B cell (primary cell): ENCODE data around the gene TMC6. TPM values are rescaled to one million over a fixed set of nuclear protein-coding genes. Genes with fewer than 3 reads are reported as not detected.
A peak's percentile ranks its signal among the peaks of the same experiment; 100 is the strongest.

Experiments used
- ATAC-seq: fragments of 200-7000 bp; cut with Tn5 transposase; one replicate; pipeline ENCODE4 v1.10.0; 2021; ENCODE audit warnings: low read depth, mild to moderate bottlenecking, moderate number of reproducible peaks, moderate library complexity
- CTCF ChIA-PET: fragments of 350-600 bp; sonication (Branson Sonifier 250); formaldehyde crosslinking; loops from one replicate; lab custom pipeline; 2021; ENCODE audit warnings: antibody characterized with exemption, inconsistent platforms; lab: Charles Lee
- POLR2A ChIA-PET: fragments of 350-600 bp; sonication (Branson Sonifier 250); formaldehyde crosslinking; loops from one replicate; lab custom pipeline; 2021; ENCODE audit warnings: antibody characterized with exemption; lab: Charles Lee
- DNase-seq: peaks from one replicate; pipeline ENCODE4 v3.0.0; 2013
- H2AFZ ChIP-seq: 2 replicates; pipeline ENCODE4 v1.6.1; 2012; ENCODE audit warnings: mild to moderate bottlenecking, low read depth, low read length; ENCODE audit not compliant: insufficient read depth, poor library complexity, severe bottlenecking
- H3K27ac ChIP-seq, 2 donors: 1 replicate in 1 of 2; 2 replicates in 1 of 2; pipeline ENCODE4 v1.5.1; 2012 to 2013; ENCODE audit warnings: low read length in 2 of 2, mild to moderate bottlenecking in 2 of 2, moderate library complexity in 1 of 2
- H3K27me3 ChIP-seq, 4 experiments: fragments of 200-600 bp in 1 of 4; sonication (generic) in 1 of 4; replicated peaks in 1 of 4; 1 replicate in 2 of 4; 2 replicates in 2 of 4; pipeline versions ENCODE4 v1.6.1 to v1.7.0; 2013 to 2016; ENCODE audit warnings: low read length in 3 of 4, mild to moderate bottlenecking in 2 of 4, mixed read lengths in 1 of 4, moderate library complexity in 1 of 4; ENCODE audit not compliant: insufficient read depth in 4 of 4, control insufficient read depth in 3 of 4; ENCODE audit errors: control extremely low read depth in 1 of 4
- H3K36me3 ChIP-seq, 2 experiments: replicated peaks in 1 of 2; 1 replicate in 1 of 2; 2 replicates in 1 of 2; pipeline versions ENCODE4 v1.6.1 to v1.7.1; 2013; ENCODE audit warnings: low read length in 1 of 2; ENCODE audit not compliant: insufficient read depth in 2 of 2, control insufficient read depth in 1 of 2; ENCODE audit errors: control extremely low read depth in 1 of 2, extremely low read depth in 1 of 2
- H3K4me1 ChIP-seq, 2 donors: fragments of 200-600 bp in 1 of 2; sonication (generic) in 1 of 2; 1 replicate in 1 of 2; 2 replicates in 1 of 2; pipeline versions ENCODE4 v1.5.1 to v1.6.1; 2013 to 2017; ENCODE audit warnings: low read length in 2 of 2; ENCODE audit not compliant: control insufficient read depth in 2 of 2, insufficient read depth in 2 of 2
- H3K4me2 ChIP-seq: replicated peaks from 2 replicates; pipeline ENCODE3; 2012; ENCODE audit warnings: mild to moderate bottlenecking, low read depth, low read length; ENCODE audit not compliant: poor library complexity, severe bottlenecking
- H3K4me3 ChIP-seq, 5 experiments: fragments of 200-600 bp in 1 of 5; sonication (generic) in 1 of 5; 1 replicate in 3 of 5; 2 replicates in 2 of 5; pipeline versions ENCODE4 v1.5.1 to v1.7.0; 2011 to 2016; ENCODE audit warnings: low read length in 4 of 5, mild to moderate bottlenecking in 4 of 5, low read depth in 2 of 5, control low read depth in 1 of 5, moderate library complexity in 1 of 5; ENCODE audit not compliant: insufficient read depth in 1 of 5; ENCODE audit errors: control extremely low read depth in 1 of 5, extremely low read depth in 1 of 5
- H3K79me2 ChIP-seq: fragments of 200-600 bp; sonication (generic); one replicate; pipeline ENCODE4 v1.6.0; 2016; ENCODE audit warnings: low read length; ENCODE audit not compliant: control insufficient read depth, insufficient read depth
- H3K9ac ChIP-seq: fragments of 200-600 bp; sonication (generic); 2 replicates; pipeline ENCODE4 v1.6.1; 2017; ENCODE audit warnings: mild to moderate bottlenecking, low read length, moderate library complexity
- H3K9me3 ChIP-seq, 3 donors: one replicate each; pipeline versions ENCODE4 v1.6.1 to v1.7.1; 2013; ENCODE audit warnings: low read length in 2 of 3; ENCODE audit not compliant: control insufficient read depth in 2 of 3, insufficient read depth in 1 of 3; ENCODE audit errors: control extremely low read depth in 1 of 3
- H4K20me1 ChIP-seq: 2 replicates; pipeline ENCODE4 v1.6.0; 2012; ENCODE audit warnings: mild to moderate bottlenecking, low read length; ENCODE audit not compliant: insufficient read depth, control insufficient read depth, poor library complexity, severe bottlenecking
- H3K27ac Mint-ChIP-seq: one replicate; pipeline ENCODE4 v1.8.0; 2021; ENCODE audit warnings: mixed read lengths
- H3K27me3 Mint-ChIP-seq: one replicate; pipeline ENCODE4 v1.8.0; 2021; ENCODE audit warnings: mixed read lengths
- H3K4me1 Mint-ChIP-seq: one replicate; pipeline ENCODE4 v1.8.0; 2021; ENCODE audit warnings: mixed read lengths
- H3K4me3 Mint-ChIP-seq: one replicate; pipeline ENCODE4 v1.8.0; 2021; ENCODE audit warnings: mixed read lengths
- H3K9me3 Mint-ChIP-seq: one replicate; pipeline ENCODE4 v1.8.0; 2022; ENCODE audit warnings: mixed read lengths; ENCODE audit not compliant: insufficient read depth
- EZH2 ChIP-seq: IDR thresholded peaks from 2 replicates; pipeline ENCODE4 v1.6.1; 2012; ENCODE audit warnings: borderline replicate concordance, low read depth, mild to moderate bottlenecking, moderate library complexity, low read length; ENCODE audit not compliant: insufficient read depth, poor library complexity, severe bottlenecking
- WGBS: methylation state at CpG from one replicate; pipeline ENCODE4 v1.1.5; 2013; ENCODE audit warnings: missing lambda C conversion rate; ENCODE audit not compliant: insufficient coverage; 5-methylcytosine and 5-hydroxymethylcytosine counted together
- intact Hi-C: fragments of 100-400 bp; cut with micrococcal nuclease; formaldehyde crosslinking; loops from one replicate; pipeline ENCODE4 v1.10.0; 2022
- polyA plus RNA-seq: library from polyadenylated mRNA; depleted of rRNA; stranded (reverse); fragments of >200 nt; gene quantifications from 2 replicates; pipeline ENCODE4 v1.2.3, GENCODE V29; 2012
- total RNA-seq, 2 donors: library from RNA; stranded (reverse); fragments of 120-200 nt in 1 of 2; gene quantifications; 1 replicate in 1 of 2; 2 replicates in 1 of 2; pipeline versions ENCODE4 v1.2.3 to v1.2.4, GENCODE V29; 2013 to 2022
- TF ChIP-seq, protein P1 (sequence below): fragments of 200-600 bp; IDR thresholded peaks from one replicate; pipeline ENCODE4 v1.8.0; 2022; ENCODE audit warnings: antibody characterized with exemption, mild to moderate bottlenecking

The TMC6 gene
- total and polyA plus RNA-seq, 2 donors (not counting 1 experiment from before 2014, with no cell fraction given), result 374 to 891 TPM

GRCh38 chr17:78123258-78123929 lies 5.2 kb downstream of the TMC6 start:
- H3K36me3 ChIP-seq, result peaks cover 8 to 84% of the 10 kb centered on the region in 2 experiments
- H3K27me3 ChIP-seq, result no peaks in the 10 kb centered on the region
- peak overlapping the region; percentile 68 for H3K4me3 Mint-ChIP-seq
- peaks cover 94% of the 10 kb centered on the region for H4K20me1 ChIP-seq
- no peak for TF ChIP-seq EZH2
- TF ChIP-seq, protein P1, sequence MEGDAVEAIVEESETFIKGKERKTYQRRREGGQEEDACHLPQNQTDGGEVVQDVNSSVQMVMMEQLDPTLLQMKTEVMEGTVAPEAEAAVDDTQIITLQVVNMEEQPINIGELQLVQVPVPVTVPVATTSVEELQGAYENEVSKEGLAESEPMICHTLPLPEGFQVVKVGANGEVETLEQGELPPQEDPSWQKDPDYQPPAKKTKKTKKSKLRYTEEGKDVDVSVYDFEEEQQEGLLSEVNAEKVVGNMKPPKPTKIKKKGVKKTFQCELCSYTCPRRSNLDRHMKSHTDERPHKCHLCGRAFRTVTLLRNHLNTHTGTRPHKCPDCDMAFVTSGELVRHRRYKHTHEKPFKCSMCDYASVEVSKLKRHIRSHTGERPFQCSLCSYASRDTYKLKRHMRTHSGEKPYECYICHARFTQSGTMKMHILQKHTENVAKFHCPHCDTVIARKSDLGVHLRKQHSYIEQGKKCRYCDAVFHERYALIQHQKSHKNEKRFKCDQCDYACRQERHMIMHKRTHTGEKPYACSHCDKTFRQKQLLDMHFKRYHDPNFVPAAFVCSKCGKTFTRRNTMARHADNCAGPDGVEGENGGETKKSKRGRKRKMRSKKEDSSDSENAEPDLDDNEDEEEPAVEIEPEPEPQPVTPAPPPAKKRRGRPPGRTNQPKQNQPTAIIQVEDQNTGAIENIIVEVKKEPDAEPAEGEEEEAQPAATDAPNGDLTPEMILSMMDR, result no peak
- H3K9me3 Mint-ChIP-seq, result no peaks in the 10 kb centered on the region
- no peaks in the 10 kb centered on the region for H3K27me3 Mint-ChIP-seq
- POLR2A ChIA-PET, result interaction anchor here (0.5 to 22.6 kb wide), 5 partner anchors 10 to 52 kb away, joined by 4 to 432 read pairs (median 10); partner anchors contain the start of gene SYNGR2
- peak overlapping the region; percentile 100 for H3K4me2 ChIP-seq
- no peak for ATAC-seq
- peak overlapping the region; percentile 93 for H3K27ac Mint-ChIP-seq
- intact Hi-C loops, result no loop called here
- H3K9me3 ChIP-seq, result no peaks in the 10 kb centered on the region
- peaks cover 70% of the 10 kb centered on the region for H3K4me1 Mint-ChIP-seq
- H3K4me3 ChIP-seq, result no peak overlapping the region
- no peak overlapping the region for H3K9ac ChIP-seq
- CTCF ChIA-PET, result interaction anchor here (1.0 to 13.9 kb wide), 5 partner anchors 12 to 299 kb away, joined by 3 to 169 read pairs (median 16); partner anchors contain the start of gene SYNGR2
- H3K27ac ChIP-seq, result peak overlapping the region; percentile 62 to 77
- no peak overlapping the region for H2AFZ ChIP-seq
- H3K4me1 ChIP-seq, result peaks cover 68 to 73% of the 10 kb centered on the region in 2 donors
- 99% methylated on average over 5 of the region's 5 CpGs for WGBS
- DNase-seq, result peak; percentile 5
- peaks cover 78% of the 10 kb centered on the region for H3K79me2 ChIP-seq

GRCh38 chr17:78122931-78123249 lies 5.7 kb downstream of the TMC6 start:
- ChIA-PET POLR2A (interaction anchor here (5.5 kb wide), 1 partner anchor 11 kb away, joined by 31 read pairs; no protein-coding TSS in a partner anchor), CTCF (interaction anchor here (1.1 to 13.9 kb wide), 4 partner anchors 9 to 70 kb away, joined by 3 to 169 read pairs (median 12); partner anchors contain the start of gene SYNGR2)
- Histone ChIP-seq H2AFZ (no peak overlapping the region), H3K27ac (peak overlapping the region in 1 of 2 donors; percentile 77), H3K27me3 (no peaks in the 10 kb centered on the region), H3K4me1 (peaks cover 68 to 73% of the 10 kb centered on the region in 2 donors), H4K20me1 (peaks cover 94% of the 10 kb centered on the region), H3K9me3 (no peaks in the 10 kb centered on the region), H3K36me3 (peaks cover 8 to 87% of the 10 kb centered on the region in 2 experiments), H3K9ac (no peak overlapping the region), H3K4me3 (no peak overlapping the region), H3K4me2 (peak overlapping the region; percentile 21), H3K79me2 (peaks cover 75% of the 10 kb centered on the region)
- Mint-ChIP-seq H3K9me3 (no peaks in the 10 kb centered on the region), H3K27ac (peak overlapping the region; percentile 93), H3K4me1 (peaks cover 72% of the 10 kb centered on the region), H3K4me3 (peak overlapping the region; percentile 53), H3K27me3 (no peaks in the 10 kb centered on the region)
- TF ChIP-seq, protein P1, result no peak
- TF ChIP-seq EZH2, result no peak
- WGBS, result 96% methylated on average over 2 of the region's 4 CpGs
- intact Hi-C loops, result no loop called here
- ATAC-seq, result no peak
- DNase-seq, result no peak
